Testis (tissue), 3 donors: ENCODE data around the gene GBP6. TPM values are rescaled to one million over a fixed set of nuclear protein-coding genes. Genes with fewer than 3 reads are reported as not detected.
"Not testable (repeated sequence)": the region's sequence is repeated elsewhere in the genome, so short reads cannot be mapped to it uniquely, and the experiment has no call there.

Experiments used
- DNase-seq: peaks from one replicate; pipeline ENCODE4 v3.0.0-alpha.2; 2019
- H3K27ac ChIP-seq, 2 donors: fragments of 200-600 bp; sonication (generic); one replicate each; pipeline ENCODE4 v1.5.1; 2019
- H3K27me3 ChIP-seq: fragments of 200-600 bp; sonication (generic); one replicate; pipeline ENCODE4 v1.5.1; 2019
- H3K36me3 ChIP-seq: fragments of 200-600 bp; sonication (generic); one replicate; pipeline ENCODE4 v1.5.1; 2017; ENCODE audit warnings: low read depth; ENCODE audit errors: missing control alignments
- H3K4me1 ChIP-seq: fragments of 200-600 bp; sonication (generic); one replicate; pipeline ENCODE4 v1.5.1; 2019
- H3K4me3 ChIP-seq, 2 donors: fragments of 200-600 bp; sonication (generic); one replicate each; pipeline ENCODE4 v1.5.1; 2017 to 2019
- H3K9me3 ChIP-seq: fragments of 200-600 bp; sonication (generic); one replicate; pipeline ENCODE4 v1.5.1; 2017
- POLR2A ChIP-seq: fragments of 450-650 bp; IDR thresholded peaks from one replicate; pipeline ENCODE4 v1.6.1; 2017; ENCODE audit warnings: antibody characterized with exemption, mild to moderate bottlenecking, moderate library complexity
- WGBS, 2 donors: methylation state at CpG; one replicate each; pipeline ENCODE4 v1.1.5; 2018; 5-methylcytosine and 5-hydroxymethylcytosine counted together
- intact Hi-C: fragments of 100-400 bp; cut with DNase I; formaldehyde crosslinking; loops from one replicate; pipeline ENCODE4 v1.15.1; 2023; ENCODE audit warnings: low total_unique reads
- polyA plus RNA-seq: library from polyadenylated mRNA; stranded (reverse); fragments of 350-450 nt; fragmentation: Illumina TruSeq; extraction: RNeasy Lipid Tissue Mini Kit (QIAGEN cat#74804); gene quantifications from one replicate; pipeline ENCODE4 v1.2.3, GENCODE V29; 2014; ENCODE audit warnings: low read depth, low replicate concordance; ENCODE audit not compliant: insufficient read depth
- total RNA-seq, 2 donors: library from RNA; depleted of rRNA; stranded (reverse); fragments of >200 nt; gene quantifications; one replicate each; pipeline ENCODE4 v1.2.3, GENCODE V29; 2016
- TF ChIP-seq, protein P1 (sequence below), 3 experiments: fragments of 450-650 bp in 2 of 3; fragments of 200-600 bp in 1 of 3; sonication (generic) in 1 of 3; IDR thresholded peaks; one replicate each; pipeline ENCODE4 v1.5.1; 2016 to 2019; ENCODE audit warnings: antibody characterized with exemption in 3 of 3, mild to moderate bottlenecking in 2 of 3, moderate library complexity in 1 of 3

GBP6 gene
- total and polyA plus RNA-seq, 3 donors from 2014 or later: 0.24 to 0.26 (median 0.25) TPM

DNA sequence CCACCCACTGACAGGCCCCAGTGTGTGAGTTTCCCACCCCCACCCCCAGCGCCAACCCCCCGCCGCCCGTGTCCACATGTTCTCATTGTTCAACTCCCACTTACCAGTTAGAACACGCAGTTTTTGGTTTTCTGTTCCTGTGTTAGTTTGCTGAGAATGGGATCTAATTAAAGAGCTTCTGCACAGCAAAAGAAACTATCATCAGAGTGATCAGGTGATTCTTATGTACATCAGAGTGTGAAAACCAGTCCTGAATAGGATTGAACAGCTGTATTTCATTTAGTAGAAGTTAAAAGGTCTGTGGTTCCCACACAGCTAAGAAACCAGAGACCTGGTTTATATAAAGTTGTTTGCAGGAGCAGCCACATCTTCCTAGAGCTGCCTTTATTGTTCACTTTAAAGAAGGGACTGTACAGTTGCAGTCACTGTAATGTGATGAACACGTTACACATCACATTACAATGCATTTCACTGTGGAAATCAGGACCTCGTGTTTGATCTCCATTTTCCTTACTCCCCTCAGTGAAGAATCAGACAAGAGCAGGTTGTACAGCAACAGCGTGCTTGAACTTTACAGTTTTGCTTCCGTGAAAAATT lies 1.2 kb downstream of the GBP6 start:
- no peaks in the 10 kb centered on the region for H3K27me3 ChIP-seq
- TF ChIP-seq POLR2A: no peak
- TF ChIP-seq, protein P1, sequence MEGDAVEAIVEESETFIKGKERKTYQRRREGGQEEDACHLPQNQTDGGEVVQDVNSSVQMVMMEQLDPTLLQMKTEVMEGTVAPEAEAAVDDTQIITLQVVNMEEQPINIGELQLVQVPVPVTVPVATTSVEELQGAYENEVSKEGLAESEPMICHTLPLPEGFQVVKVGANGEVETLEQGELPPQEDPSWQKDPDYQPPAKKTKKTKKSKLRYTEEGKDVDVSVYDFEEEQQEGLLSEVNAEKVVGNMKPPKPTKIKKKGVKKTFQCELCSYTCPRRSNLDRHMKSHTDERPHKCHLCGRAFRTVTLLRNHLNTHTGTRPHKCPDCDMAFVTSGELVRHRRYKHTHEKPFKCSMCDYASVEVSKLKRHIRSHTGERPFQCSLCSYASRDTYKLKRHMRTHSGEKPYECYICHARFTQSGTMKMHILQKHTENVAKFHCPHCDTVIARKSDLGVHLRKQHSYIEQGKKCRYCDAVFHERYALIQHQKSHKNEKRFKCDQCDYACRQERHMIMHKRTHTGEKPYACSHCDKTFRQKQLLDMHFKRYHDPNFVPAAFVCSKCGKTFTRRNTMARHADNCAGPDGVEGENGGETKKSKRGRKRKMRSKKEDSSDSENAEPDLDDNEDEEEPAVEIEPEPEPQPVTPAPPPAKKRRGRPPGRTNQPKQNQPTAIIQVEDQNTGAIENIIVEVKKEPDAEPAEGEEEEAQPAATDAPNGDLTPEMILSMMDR (IDR thresholded peaks at IDR 0.05): no peak
- intact Hi-C loops: no loop called here
- no peak overlapping the region for H3K4me3 ChIP-seq
- DNase-seq: no peak
- 70 to 71% methylated on average over 9 of the region's 9 CpGs for WGBS, 2 donors
- H3K9me3 ChIP-seq: no peaks in the 10 kb centered on the region
- no peak overlapping the region for H3K27ac ChIP-seq
- no peaks in the 10 kb centered on the region for H3K4me1 ChIP-seq
- H3K36me3 ChIP-seq: no peaks in the 10 kb centered on the region

DNA sequence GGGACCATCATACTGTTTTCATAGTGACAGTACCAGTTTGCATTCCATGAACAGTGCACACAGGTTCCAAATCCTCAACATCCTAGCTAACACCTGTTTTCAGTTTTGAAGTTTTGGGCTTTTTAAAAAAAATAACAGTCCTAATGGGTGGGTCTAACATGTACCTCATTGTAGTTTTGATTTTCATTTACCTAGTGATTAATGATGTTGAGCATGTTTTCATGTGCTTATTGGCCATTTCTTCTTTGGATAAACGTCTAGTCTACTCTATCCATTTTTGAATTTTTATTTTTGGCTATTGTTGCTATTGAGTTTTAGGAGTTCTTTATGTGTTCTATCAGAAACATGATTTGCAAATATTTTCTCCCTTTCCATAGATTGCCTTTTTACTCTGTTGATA lies 3.4 kb downstream of the GBP6 start:
- DNase-seq: no peak
- Histone ChIP-seq H3K9me3 (no peaks in the 10 kb centered on the region), H3K4me1 (no peaks in the 10 kb centered on the region), H3K4me3 (no peak overlapping the region), H3K36me3 (no peaks in the 10 kb centered on the region), H3K27ac (no peak overlapping the region), H3K27me3 (no peaks in the 10 kb centered on the region)
- WGBS, 2 donors: 79 to 85% methylated on average over 1 of the region's 1 CpG
- no peak for TF ChIP-seq POLR2A
- TF ChIP-seq, protein P1 (IDR thresholded peaks at IDR 0.05): no peak
- intact Hi-C loops: no loop called here

DNA sequence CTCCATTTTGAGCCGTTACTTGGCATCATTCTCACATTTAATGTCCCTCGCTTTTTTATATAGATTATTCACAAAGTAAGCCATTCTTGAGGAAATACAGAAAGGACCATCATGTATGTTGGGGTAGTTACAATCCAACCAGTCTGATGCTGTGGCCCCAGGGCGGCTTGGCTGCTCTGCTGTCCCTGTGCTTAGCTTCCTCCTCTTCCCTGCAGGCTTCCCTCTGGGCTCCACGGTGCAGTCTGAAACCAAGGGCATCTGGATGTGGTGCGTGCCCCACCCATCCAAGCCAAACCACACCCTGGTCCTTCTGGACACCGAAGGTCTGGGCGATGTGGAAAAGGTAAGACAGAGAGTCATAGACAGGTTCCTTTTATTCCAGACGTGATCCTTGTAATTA lies 5.5 kb downstream of the GBP6 start:
- Histone ChIP-seq H3K36me3 (no peaks in the 10 kb centered on the region), H3K4me3 (no peak overlapping the region), H3K9me3 (no peaks in the 10 kb centered on the region), H3K4me1 (no peaks in the 10 kb centered on the region), H3K27me3 (no peaks in the 10 kb centered on the region), H3K27ac (no peak overlapping the region)
- WGBS, 2 donors: 94 to 96% methylated on average over 8 of the region's 8 CpGs
- TF ChIP-seq POLR2A: no peak
- TF ChIP-seq, protein P1 (IDR thresholded peaks at IDR 0.05): no peak
- DNase-seq: no peak
- intact Hi-C loops: no loop called here

DNA sequence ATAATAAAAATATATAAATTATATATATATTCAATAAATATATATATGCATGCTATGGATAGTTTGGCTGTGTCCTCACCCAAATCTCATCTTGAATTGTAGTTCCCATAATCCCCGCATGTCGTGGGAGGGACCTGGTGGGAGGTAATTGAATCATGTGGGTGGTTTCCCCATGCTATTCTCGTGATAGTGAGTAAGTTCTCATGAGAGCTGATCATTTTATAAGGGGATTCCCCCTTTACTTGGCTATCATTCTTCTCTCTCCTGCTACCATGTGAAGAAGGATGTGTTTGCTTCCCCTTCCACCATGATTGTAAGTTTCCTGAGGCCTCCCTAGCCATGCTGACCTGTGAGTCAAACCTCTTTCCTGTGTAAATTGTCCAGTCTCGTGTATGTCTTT lies 10.0 kb downstream of the GBP6 start:
- H3K4me3 ChIP-seq, intact Hi-C loops, DNase-seq, H3K27me3 ChIP-seq, H3K27ac ChIP-seq, H3K4me1 ChIP-seq, H3K36me3 ChIP-seq, H3K9me3 ChIP-seq: not testable (repeated sequence)
- 86 to 87% methylated on average over 4 of the region's 4 CpGs for WGBS, 2 donors

DNA sequence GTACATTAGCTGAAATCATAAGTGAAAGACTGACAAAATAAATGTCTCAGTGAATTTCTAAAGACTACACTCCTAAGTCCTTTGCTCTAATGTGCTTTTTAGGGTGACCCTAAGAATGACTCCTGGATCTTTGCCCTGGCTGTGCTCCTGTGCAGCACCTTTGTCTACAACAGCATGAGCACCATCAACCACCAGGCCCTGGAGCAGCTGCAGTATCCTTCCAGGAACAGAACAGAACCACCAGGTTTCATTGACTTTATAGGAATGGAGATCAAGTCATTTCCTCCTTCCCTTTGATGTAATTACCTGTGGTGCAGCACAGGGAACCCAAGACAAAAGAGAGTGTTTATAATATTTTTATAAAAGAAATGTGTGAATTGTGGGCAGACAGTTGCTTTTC lies 14.1 kb downstream of the GBP6 start:
- H3K36me3 ChIP-seq: no peaks in the 10 kb centered on the region
- intact Hi-C loops: no loop called here
- H3K4me1 ChIP-seq: no peaks in the 10 kb centered on the region
- H3K27me3 ChIP-seq: no peaks in the 10 kb centered on the region
- DNase-seq: no peak
- TF ChIP-seq, protein P1 (IDR thresholded peaks at IDR 0.05): no peak
- no peak for TF ChIP-seq POLR2A
- no peak overlapping the region for H3K4me3 ChIP-seq
- H3K9me3 ChIP-seq: no peaks in the 10 kb centered on the region
- no peak overlapping the region for H3K27ac ChIP-seq
